Vagina (tissue), 2 donors: ENCODE measurements around the gene ABHD16B. TPM values are rescaled to one million over a fixed set of nuclear protein-coding genes. Genes with fewer than 3 reads are reported as not detected.
"Not testable (repeated sequence)": the region's sequence is repeated elsewhere in the genome, so short reads cannot be mapped to it uniquely, and the experiment has no call there.

ENCODE experiments used
- DNase-seq, 2 donors: peaks; one replicate each; pipeline ENCODE4 v3.0.0-alpha.2; 2017; ENCODE audit errors: extremely low spot score in 2 of 2
- H3K27ac ChIP-seq: fragments of 200-600 bp; sonication (generic); one replicate; pipeline ENCODE4 v1.5.1; 2019
- H3K27me3 ChIP-seq: fragments of 200-600 bp; sonication (generic); one replicate; pipeline ENCODE4 v1.5.1; 2019
- H3K36me3 ChIP-seq, 2 donors: fragments of 200-600 bp; sonication (generic); one replicate each; pipeline ENCODE4 v1.5.1; 2017 to 2019
- H3K4me1 ChIP-seq: fragments of 200-600 bp; sonication (generic); one replicate; pipeline ENCODE4 v1.5.1; 2019
- H3K4me3 ChIP-seq, 2 donors: fragments of 200-600 bp; sonication (generic); 1 replicate in 1 of 2; 2 replicates in 1 of 2; pipeline ENCODE4 v1.5.1; 2016 to 2019
- H3K9me3 ChIP-seq: fragments of 200-600 bp; sonication (generic); one replicate; pipeline ENCODE4 v1.5.1; 2019
- POLR2A ChIP-seq, 2 donors: fragments of 450-650 bp; IDR thresholded peaks; one replicate each; pipeline ENCODE4 v1.6.1; 2017; ENCODE audit warnings: antibody characterized with exemption in 2 of 2, mild to moderate bottlenecking in 2 of 2, moderate library complexity in 2 of 2
- POLR2AphosphoS5 ChIP-seq, 2 donors: sonication (generic); formaldehyde crosslinking; IDR thresholded peaks; one replicate each; pipeline ENCODE4 v1.9.0; 2017; ENCODE audit warnings: antibody characterized with exemption in 2 of 2, mild to moderate bottlenecking in 2 of 2, low read depth in 1 of 2; ENCODE audit not compliant: insufficient read depth in 1 of 2
- intact Hi-C: fragments of 100-400 bp; cut with DNase I; formaldehyde crosslinking; loops from one replicate; pipeline ENCODE4 v1.15.1; 2023
- total RNA-seq: library from RNA; depleted of rRNA; stranded (reverse); fragments of >200 nt; gene quantifications from one replicate; pipeline ENCODE4 v1.2.3, GENCODE V29; 2016
- TF ChIP-seq, protein P1 (sequence below), 3 experiments: fragments of 450-650 bp in 2 of 3; fragments of 200-600 bp in 1 of 3; sonication (generic) in 1 of 3; IDR thresholded peaks; one replicate each; pipeline ENCODE4 v1.5.1; 2017 to 2019; ENCODE audit warnings: antibody characterized with exemption in 3 of 3, mild to moderate bottlenecking in 2 of 3, moderate library complexity in 2 of 3

Gene ABHD16B
- total RNA-seq, 1 donor from 2014 or later, result not detected

DNA sequence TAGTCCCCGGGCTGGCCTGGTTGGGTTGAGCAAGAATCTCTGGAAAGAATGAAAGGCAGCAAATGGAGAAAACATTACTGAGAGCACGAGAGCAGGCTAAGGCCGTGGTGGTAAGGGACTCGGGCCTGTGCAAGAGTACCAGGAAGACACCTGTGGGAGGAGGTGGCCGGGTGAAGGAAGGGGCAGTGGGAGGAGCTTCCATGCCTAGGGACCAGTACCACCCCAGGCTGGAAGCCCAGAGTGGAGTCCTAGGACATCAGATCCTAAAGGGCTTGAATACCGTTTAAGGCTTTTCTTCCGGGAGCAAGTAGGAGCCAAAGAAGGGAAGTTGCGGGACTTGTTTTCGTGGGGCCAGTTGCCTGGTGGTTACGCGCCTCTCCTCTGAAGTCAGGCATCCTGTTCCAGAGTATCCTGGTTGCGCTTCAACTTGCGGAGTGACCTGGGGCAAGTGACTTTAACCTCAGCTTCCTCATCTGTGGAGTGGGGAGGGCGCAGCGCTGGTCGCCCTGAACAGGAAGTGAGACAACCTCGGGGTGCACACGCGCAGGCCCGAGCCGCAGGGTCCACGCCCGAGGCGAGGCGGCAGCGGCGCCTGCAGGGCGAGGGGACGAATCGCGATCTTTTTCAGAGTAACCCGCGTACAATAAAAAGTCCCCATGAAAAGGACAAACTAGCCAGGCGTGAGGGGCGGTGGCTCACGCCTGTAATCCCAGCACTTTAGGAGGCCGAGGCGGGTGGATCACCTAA lies 2.7 kb downstream of the ABHD16B start:
- no peaks in the 10 kb centered on the region for H3K27me3 ChIP-seq
- TF ChIP-seq POLR2AphosphoS5 (IDR thresholded peaks at IDR 0.05; ENCODE audit: insufficient read depth in 1 of 2, low read depth in 1 of 2) (peak; percentile 35 to 56), POLR2A (IDR thresholded peaks at IDR 0.05) (peak in 1 of 2 donors; percentile 2)
- TF ChIP-seq, protein P1, sequence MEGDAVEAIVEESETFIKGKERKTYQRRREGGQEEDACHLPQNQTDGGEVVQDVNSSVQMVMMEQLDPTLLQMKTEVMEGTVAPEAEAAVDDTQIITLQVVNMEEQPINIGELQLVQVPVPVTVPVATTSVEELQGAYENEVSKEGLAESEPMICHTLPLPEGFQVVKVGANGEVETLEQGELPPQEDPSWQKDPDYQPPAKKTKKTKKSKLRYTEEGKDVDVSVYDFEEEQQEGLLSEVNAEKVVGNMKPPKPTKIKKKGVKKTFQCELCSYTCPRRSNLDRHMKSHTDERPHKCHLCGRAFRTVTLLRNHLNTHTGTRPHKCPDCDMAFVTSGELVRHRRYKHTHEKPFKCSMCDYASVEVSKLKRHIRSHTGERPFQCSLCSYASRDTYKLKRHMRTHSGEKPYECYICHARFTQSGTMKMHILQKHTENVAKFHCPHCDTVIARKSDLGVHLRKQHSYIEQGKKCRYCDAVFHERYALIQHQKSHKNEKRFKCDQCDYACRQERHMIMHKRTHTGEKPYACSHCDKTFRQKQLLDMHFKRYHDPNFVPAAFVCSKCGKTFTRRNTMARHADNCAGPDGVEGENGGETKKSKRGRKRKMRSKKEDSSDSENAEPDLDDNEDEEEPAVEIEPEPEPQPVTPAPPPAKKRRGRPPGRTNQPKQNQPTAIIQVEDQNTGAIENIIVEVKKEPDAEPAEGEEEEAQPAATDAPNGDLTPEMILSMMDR (IDR thresholded peaks at IDR 0.05), result peak in 2 of 3 experiments; percentile 42 to 50
- no peaks in the 10 kb centered on the region for H3K9me3 ChIP-seq
- peaks cover 38% of the 10 kb centered on the region for H3K4me1 ChIP-seq
- peak overlapping the region; percentile 93 for H3K27ac ChIP-seq
- intact Hi-C loops, result no loop called here
- peak in 1 of 2 donors; percentile 94 for DNase-seq
- peak overlapping the region; percentile 53 to 94 for H3K4me3 ChIP-seq
- H3K36me3 ChIP-seq, result peaks cover 0 to 11% of the 10 kb centered on the region in 2 donors

DNA sequence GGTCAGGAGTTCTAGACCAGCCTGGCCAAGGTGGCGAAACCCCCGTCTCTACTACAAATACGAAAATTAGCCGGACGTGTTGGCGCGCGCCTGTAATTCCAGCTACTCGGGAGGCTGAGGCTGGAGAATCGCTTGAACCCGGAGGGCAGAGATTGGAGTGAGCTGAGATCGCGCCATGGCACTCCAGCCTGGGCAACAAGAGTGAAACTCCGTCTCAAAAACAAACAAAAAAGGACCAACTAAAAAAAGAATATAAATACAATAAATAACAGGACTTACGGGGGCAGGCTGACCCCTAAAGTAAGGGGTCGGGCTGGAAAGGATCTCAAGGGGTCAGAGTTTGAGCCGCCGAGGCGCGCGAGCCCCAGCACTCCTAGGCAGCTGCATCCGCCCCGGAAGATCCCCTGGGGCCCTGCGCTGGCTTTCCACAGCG lies 3.3 kb downstream of the ABHD16B start:
- peak overlapping the region; percentile 53 to 94 for H3K4me3 ChIP-seq
- peaks cover 0 to 17% of the 10 kb centered on the region in 2 donors for H3K36me3 ChIP-seq
- H3K27ac ChIP-seq, result peak overlapping the region; percentile 93
- no peaks in the 10 kb centered on the region for H3K27me3 ChIP-seq
- TF ChIP-seq POLR2AphosphoS5 (IDR thresholded peaks at IDR 0.05; ENCODE audit: insufficient read depth in 1 of 2, low read depth in 1 of 2), result no peak
- TF ChIP-seq, protein P1 (IDR thresholded peaks at IDR 0.05), result no peak
- TF ChIP-seq POLR2A (IDR thresholded peaks at IDR 0.05), result no peak
- H3K4me1 ChIP-seq, result peaks cover 35% of the 10 kb centered on the region
- DNase-seq, result no peak
- H3K9me3 ChIP-seq, result no peaks in the 10 kb centered on the region
- intact Hi-C loops, result no loop called here

DNA sequence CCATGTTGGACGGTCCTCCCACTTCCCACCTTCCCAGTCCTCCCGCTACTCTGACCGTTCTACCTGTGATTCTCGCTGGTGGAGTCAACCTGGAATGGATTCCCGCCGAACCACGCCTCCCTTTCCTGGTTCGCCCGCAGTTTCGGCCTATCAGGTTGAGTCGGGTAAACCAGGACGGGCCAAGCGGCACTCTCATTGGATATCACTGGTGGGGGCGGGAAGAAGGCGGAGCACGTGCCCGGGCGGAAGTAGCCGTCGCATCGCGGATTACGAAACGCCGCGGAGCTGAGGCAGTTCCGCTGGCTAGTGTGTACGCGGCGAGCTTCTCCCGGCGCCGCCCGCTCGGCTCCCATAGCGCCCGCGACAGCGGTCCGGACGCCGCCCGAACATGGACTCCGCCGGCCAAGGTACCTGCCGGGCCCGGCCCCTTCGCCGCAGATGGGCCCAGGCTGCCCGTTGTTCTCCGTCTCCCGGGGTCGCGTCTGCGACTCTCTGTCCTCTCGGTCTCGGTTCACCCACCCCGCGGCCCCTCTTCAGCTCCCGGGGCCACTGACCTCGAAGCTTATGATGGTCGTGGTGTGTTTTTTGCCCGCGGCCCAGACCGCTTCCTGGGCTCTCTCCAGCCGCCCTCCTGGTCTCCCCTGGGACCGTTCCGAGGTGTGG lies 3.8 kb downstream of the ABHD16B start, which contains the start of gene TPD52L2:
Gene TPD52L2 (plus strand): TSS at position 293 of the 663 bp plus-strand sequence. CDS start 96 bp downstream, at position 389.
- TF ChIP-seq, protein P1 (IDR thresholded peaks at IDR 0.05), result peak in 1 of 3 experiments; percentile 37
- TF ChIP-seq POLR2A (IDR thresholded peaks at IDR 0.05), result peak in 1 of 2 donors; percentile 54
- peak; percentile 86 to 97 for TF ChIP-seq POLR2AphosphoS5 (IDR thresholded peaks at IDR 0.05; ENCODE audit: insufficient read depth in 1 of 2, low read depth in 1 of 2)
- H3K27me3 ChIP-seq, result no peaks in the 10 kb centered on the region
- H3K4me3 ChIP-seq, result peak within 1 kb of the TSS; percentile 53 to 94
- H3K27ac ChIP-seq, result peak within 1 kb of the TSS; percentile 93
- intact Hi-C loops, result loop anchor here (5.0 kb wide), 1 partner anchor 88 kb away; no protein-coding TSS in a partner anchor
- H3K4me1 ChIP-seq, result peaks cover 35% of the 10 kb centered on the region
- H3K36me3 ChIP-seq, result peaks cover 0 to 22% of the 10 kb centered on the region in 2 donors
- H3K9me3 ChIP-seq, result no peaks in the 10 kb centered on the region
- DNase-seq, result peak; percentile 99 to 100

DNA sequence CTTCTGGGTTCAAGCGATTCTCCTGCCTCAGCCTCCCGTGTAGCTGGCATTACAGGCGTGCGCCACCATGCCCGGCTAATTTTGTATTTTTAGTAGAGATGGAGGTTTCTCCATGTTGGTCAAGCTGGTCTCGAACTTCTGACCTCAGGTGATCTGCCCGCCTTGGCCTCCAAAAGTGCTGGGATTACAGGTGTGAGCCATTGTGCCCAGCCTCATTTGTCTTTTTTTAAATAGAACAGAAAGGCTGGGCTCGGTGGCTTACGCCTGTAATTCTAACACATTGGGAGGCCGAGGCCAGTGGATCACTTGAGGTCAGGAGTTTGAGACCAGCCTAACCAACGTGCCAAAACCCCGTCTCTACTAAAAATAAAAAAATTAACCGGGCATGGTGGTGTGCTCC lies 5.7 kb downstream of the ABHD16B start:
- H3K9me3 ChIP-seq, H3K27me3 ChIP-seq, H3K27ac ChIP-seq, H3K4me3 ChIP-seq, DNase-seq: not testable (repeated sequence)
- H3K36me3 ChIP-seq, result peaks cover 0 to 36% of the 10 kb centered on the region in 2 donors
- intact Hi-C loops, result loop anchor here (5.0 kb wide), 1 partner anchor 90 kb away; no protein-coding TSS in a partner anchor
- peaks cover 35% of the 10 kb centered on the region for H3K4me1 ChIP-seq

DNA sequence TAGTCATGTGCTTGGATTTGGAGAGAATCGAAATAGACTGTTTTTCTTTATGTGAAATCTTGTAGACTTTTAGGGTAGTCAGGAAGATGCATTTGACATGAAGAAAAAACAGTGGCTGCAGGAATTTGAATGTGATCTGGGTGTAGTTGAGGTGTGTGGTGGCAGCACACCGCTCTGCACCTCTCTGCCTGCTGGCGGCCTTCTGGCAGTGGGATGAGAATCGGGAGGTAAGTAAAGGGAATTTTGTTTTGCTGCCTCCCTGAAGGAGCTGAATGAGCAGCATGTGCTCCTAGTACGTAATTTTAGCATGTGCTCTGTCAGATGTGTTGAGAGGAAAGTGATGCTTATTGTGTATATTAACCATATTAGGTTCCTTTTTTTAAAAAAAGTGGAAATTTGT lies 7.0 kb downstream of the ABHD16B start:
- no peak for DNase-seq
- Histone ChIP-seq H3K27ac (no peak overlapping the region), H3K4me1 (peaks cover 46% of the 10 kb centered on the region), H3K9me3 (no peaks in the 10 kb centered on the region), H3K36me3 (peaks cover 0 to 41% of the 10 kb centered on the region in 2 donors), H3K27me3 (no peaks in the 10 kb centered on the region), H3K4me3 (no peak overlapping the region)
- intact Hi-C loops, result loop anchor here (5.0 kb wide), 1 partner anchor 91 kb away; no protein-coding TSS in a partner anchor
- TF ChIP-seq POLR2A (IDR thresholded peaks at IDR 0.05) (no peak), POLR2AphosphoS5 (IDR thresholded peaks at IDR 0.05; ENCODE audit: insufficient read depth in 1 of 2, low read depth in 1 of 2) (no peak)
- TF ChIP-seq, protein P1 (IDR thresholded peaks at IDR 0.05), result no peak
